ENCODE measurements around the gene SMARCA4.

DNA sequence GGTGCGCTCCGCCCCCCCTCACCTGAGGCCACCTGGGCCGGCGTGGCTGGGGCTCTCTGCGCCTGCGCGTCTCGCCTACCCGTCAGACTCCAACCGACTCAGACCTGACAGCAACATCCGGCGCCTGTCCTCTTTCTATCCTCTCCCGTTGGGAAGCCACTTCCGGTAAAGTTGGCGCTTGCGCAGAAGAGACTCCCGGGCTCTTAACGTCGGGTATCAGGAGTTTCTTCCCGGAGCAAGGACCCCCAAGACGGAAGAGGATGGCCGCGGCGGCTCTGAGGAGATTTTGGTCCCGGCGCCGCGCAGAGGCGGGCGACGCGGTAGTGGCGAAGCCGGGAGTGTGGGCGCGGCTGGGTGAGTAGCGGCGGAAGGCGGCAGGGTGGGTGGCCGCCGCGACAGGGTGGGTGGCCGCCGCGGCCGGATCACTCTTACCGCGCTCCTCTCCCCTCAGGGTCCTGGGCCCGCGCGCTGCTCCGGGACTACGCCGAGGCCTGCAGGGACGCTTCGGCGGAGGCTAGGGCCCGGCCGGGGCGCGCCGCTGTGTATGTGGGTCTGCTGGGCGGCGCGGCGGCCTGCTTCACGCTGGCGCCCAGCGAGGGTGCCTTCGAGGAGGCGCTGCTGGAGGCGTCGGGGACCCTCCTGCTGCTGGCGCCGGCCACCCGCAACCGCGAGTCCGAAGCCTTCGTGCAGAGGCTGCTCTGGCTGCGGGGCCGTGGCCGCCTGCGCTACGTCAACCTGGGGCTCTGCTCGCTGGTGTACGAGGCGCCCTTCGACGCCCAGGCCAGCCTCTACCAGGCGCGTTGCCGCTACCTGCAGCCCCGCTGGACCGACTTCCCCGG, 32.0 kb upstream of the SMARCA4 start, which contains the start of the genes TIMM29 and YIPF2:
- TF ChIP-seq, protein P1, sequence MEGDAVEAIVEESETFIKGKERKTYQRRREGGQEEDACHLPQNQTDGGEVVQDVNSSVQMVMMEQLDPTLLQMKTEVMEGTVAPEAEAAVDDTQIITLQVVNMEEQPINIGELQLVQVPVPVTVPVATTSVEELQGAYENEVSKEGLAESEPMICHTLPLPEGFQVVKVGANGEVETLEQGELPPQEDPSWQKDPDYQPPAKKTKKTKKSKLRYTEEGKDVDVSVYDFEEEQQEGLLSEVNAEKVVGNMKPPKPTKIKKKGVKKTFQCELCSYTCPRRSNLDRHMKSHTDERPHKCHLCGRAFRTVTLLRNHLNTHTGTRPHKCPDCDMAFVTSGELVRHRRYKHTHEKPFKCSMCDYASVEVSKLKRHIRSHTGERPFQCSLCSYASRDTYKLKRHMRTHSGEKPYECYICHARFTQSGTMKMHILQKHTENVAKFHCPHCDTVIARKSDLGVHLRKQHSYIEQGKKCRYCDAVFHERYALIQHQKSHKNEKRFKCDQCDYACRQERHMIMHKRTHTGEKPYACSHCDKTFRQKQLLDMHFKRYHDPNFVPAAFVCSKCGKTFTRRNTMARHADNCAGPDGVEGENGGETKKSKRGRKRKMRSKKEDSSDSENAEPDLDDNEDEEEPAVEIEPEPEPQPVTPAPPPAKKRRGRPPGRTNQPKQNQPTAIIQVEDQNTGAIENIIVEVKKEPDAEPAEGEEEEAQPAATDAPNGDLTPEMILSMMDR (IDR thresholded peaks at IDR 0.05): no peak
- peak; percentile 71 for TF ChIP-seq POLR2A (IDR thresholded peaks at IDR 0.05)
